GM19467 (cell line): ENCODE measurements around the gene RIOK2.
"Not testable (repeated sequence)": the region's sequence is repeated elsewhere in the genome, so short reads cannot be mapped to it uniquely, and the experiment has no call there.

Experiments
- ATAC-seq: cut with Tn5 transposase; IDR thresholded peaks from one replicate; pipeline ENCODE4 v1.9.1; 2021; ENCODE audit warnings: mild to moderate bottlenecking, moderate library complexity; ENCODE audit not compliant: unreplicated experiment

RIOK2 gene

GRCh38 chr5:97171703-97172102 lies 11.3 kb downstream of the RIOK2 start:
- no peak for ATAC-seq

- no peak for ATAC-seq
Observed at GRCh38 chr5:97167435-97167834, 15.6 kb downstream of the RIOK2 start.

GRCh38 chr5:97165726-97166125 lies 17.3 kb downstream of the RIOK2 start:
- no peak for ATAC-seq

DNA sequence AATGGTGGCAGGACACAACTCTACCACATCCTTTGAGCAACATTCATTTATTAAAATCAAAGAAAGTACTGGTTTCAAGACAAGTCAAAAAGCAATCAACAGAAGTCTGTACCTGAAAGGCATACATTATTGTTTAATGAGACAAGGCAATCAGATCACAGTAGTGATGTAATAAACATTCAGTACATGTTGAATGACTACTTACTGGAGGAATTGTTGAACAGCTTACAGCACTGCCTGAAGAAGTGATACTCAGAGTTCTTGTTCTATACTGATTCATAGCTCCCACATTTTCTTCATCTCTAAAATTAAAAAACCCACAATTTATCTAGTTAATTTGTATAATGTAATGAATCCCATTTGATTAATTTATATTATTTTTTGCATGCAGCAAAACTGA lies 18.2 kb downstream of the RIOK2 start:
- ATAC-seq = no peak

DNA sequence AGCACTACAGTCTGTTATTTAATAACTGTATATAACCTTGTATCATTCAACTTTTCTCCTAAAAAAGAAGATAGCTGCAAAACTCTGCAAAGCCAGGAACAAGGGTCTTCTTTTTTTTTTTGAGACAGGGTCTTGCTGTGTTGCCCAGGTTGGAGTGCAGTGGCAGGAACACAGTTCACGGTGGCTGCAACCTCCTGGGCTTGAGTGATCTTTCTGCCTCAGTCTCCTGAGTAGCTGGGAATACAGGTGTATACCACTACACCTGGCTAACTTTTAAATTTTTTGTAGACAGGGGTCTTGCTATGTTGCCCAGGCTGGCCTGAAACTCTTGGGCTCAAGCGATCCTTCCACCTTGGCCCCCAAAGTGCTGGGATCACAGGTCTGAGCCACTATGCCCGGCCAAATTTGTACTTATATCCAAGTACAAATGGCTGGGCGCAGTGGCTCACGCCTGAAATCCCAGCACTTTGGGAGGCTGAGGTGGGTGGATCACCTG lies 19.2 kb downstream of the RIOK2 start:
- ATAC-seq = no peak

GRCh38 chr5:97163360-97163764 lies 19.7 kb downstream of the RIOK2 start:
- ATAC-seq = no peak

GRCh38 chr5:97162045-97162444 lies 21.0 kb downstream of the RIOK2 start:
- ATAC-seq = no peak

- ATAC-seq = no peak
Observed at GRCh38 chr5:97157689-97158088, 25.4 kb downstream of the RIOK2 start.

DNA sequence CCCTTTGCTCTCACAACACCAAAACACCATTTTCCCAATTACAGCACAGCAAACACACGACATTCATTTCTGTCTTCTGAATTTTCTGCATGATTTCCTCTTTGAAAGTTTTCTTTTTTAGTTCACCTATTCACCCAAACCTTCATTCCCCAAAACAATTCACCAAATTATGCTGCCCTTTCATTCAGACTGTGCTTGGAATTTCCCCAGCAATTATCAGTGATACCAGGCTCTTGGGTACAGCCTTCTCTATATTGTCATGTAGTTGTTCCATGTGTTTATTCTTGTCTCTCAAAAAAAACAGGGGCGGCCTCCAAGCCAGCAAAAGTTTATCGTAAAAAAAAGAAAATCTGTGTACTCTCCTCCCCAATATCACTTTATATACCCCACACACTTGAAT lies 31.7 kb downstream of the RIOK2 start:
- ATAC-seq = no peak

- ATAC-seq = no peak
Observed at GRCh38 chr5:97150401-97150800, 32.6 kb downstream of the RIOK2 start.

DNA sequence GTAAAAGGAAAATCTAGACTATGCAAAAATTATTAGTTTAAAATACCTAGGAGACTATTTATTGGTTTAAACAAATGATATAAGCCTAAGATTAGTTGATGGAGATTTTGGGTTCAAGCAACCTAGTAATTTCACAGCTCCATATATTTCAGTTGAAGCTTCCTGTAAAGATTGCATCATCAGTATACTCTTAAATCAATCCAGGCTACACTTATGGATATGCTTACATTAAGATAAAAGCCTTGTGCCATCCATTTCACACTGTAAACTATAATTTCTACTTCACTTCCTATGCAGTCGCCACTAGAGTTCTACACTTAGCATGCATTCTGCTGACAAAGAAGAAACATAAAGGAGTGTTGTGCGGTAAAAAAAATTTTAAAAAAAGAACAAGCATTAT lies 33.3 kb downstream of the RIOK2 start:
- ATAC-seq = no peak

DNA sequence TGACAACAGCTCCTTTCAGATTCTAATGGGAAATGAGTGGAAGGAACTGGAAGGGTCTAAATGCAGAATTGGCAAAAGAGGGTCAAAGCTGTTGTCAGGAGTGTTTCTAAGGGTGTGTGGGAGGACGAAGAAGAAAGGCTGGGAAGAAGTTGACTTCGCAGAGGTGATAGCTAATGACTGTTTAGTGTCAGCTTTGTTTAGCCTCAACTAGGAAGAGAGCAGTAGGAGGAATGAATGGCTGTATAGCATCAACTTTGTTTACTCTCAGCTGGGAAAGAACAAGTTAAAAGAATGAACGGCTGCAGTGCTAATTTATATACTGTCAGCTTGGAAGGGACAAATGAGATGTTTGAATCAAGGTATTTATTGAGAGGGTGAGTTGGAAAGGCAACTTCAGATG lies 34.8 kb downstream of the RIOK2 start:
- no peak for ATAC-seq

- no peak for ATAC-seq
Observed at GRCh38 chr5:97143704-97144103, 39.3 kb downstream of the RIOK2 start.

GRCh38 chr5:97142521-97143254 lies 40.4 kb downstream of the RIOK2 start, which contains the start of gene LIX1:
Gene LIX1, minus strand, starts transcription at chr5:97142611. Its CDS starts 35 bp downstream, at chr5:97142576.
- peak; percentile 80 for ATAC-seq

GRCh38 chr5:97141539-97141938 lies 41.5 kb downstream of the RIOK2 start:
- no peak for ATAC-seq

GRCh38 chr5:97141031-97141430 lies 42.0 kb downstream of the RIOK2 start:
- ATAC-seq = no peak

DNA sequence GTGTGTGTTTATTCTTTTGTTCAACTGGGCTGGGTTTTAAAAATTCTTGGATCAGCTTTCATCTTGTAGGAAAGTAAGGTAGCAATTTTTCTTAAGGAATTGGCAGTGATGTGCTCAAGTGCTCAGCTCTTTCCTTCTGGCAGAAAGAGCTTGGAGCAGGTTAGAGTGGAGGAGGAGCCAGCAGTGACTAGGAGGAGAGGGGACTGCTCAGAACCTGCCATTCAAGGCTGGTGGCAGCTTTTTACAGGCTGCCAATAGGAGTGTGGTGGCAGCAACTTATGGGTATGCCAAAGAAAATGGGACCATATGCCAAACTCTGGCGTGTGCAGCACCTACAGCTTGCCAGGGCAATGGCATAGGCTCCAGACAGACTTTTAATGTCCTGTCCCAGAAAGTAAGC lies 42.8 kb downstream of the RIOK2 start:
- ATAC-seq = not testable (repeated sequence)

- ATAC-seq = no peak
Observed at GRCh38 chr5:97136475-97136874, 46.6 kb downstream of the RIOK2 start.

DNA sequence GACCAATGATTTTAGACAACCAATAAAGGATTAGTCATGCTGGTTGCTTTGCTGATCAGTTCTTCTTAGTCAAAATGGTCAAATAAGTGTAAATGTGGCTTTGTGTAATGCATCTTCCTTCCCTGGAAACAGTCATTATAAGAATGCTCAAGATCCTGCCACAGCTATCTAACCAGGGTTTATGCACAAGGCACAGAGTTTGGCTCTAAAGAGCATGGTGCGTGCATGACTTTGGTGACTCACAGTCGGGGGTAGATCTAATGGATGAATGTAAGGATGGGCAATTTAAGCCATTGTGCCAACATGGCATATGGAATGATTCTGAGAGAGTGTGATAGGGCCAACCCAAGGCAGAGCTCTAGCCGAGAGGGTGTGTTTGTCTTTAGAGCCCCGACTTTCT lies 47.2 kb downstream of the RIOK2 start:
- ATAC-seq = no peak

DNA sequence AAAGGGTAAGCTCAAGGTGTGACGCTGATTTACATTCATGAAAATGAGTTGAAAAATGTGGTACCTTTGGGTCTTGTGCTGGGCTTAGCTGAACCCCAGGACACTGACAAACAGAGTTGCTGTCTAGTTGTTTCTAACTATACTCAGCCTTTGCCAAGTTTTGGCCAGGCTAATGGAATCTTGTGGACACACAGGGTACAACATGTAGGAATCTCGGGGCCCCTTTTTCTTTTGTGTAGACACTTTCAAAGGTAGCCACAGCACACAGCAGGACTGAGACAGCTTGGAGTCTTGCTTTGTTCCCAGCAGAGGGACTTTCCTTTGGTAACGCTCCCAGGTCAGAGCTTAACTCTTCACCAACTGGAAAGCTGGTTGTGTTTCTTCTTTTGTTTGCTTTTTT lies 48.4 kb downstream of the RIOK2 start:
- no peak for ATAC-seq

GRCh38 chr5:97133101-97133500 lies 49.9 kb downstream of the RIOK2 start:
- no peak for ATAC-seq

- no peak for ATAC-seq
Observed at GRCh38 chr5:97131921-97132320, 51.1 kb downstream of the RIOK2 start.

- ATAC-seq = no peak
Observed at GRCh38 chr5:97131139-97131710, 51.8 kb downstream of the RIOK2 start.
